A673 (cell line): ENCODE measurements around the gene COLGALT1. TPM values are rescaled to one million over a fixed set of nuclear protein-coding genes. Genes with fewer than 3 reads are reported as not detected.
"Not testable (repeated sequence)": the region's sequence is repeated elsewhere in the genome, so short reads cannot be mapped to it uniquely, and the experiment has no call there.

Source experiments
- BruUV-seq: library from RNA; stranded (reverse); fragments of 400-500 nt; replicated peaks from 2 replicates; lab custom pipeline; 2021; lab: Mats Ljungman, UMichigan
- CTCF ChIA-PET: fragments of 300-600 bp; sonication (Branson Sonifier 250); formaldehyde crosslinking; loops from one replicate; lab custom pipeline; 2022; ENCODE audit warnings: antibody characterized with exemption; lab: Charles Lee
- POLR2A ChIA-PET: fragments of 300-600 bp; sonication (Branson Sonifier 250); formaldehyde crosslinking; loops from one replicate; lab custom pipeline; 2022; ENCODE audit warnings: antibody characterized with exemption; ENCODE audit not compliant: low non-redundant PET; lab: Charles Lee
- DNase-seq: peaks from one replicate; pipeline ENCODE4 v3.0.0-alpha.2; 2015; ENCODE audit warnings: low spot score
- H3K27ac ChIP-seq: fragments of 200-600 bp; sonication (generic); 2 replicates; pipeline ENCODE4 v1.5.1; 2016; ENCODE audit warnings: mixed run types, low read depth, mild to moderate bottlenecking, mixed read lengths, antibody characterized with exemption, low read length; ENCODE audit not compliant: poor library complexity, severe bottlenecking
- H3K27me3 ChIP-seq: fragments of 200-600 bp; sonication (generic); replicated peaks from 2 replicates; pipeline ENCODE4 v1.6.1; 2017; ENCODE audit warnings: mixed run types, low read depth, mild to moderate bottlenecking, mixed read lengths, antibody characterized with exemption, low read length; ENCODE audit not compliant: insufficient read depth, poor library complexity
- H3K36me3 ChIP-seq: fragments of 200-600 bp; sonication (generic); 2 replicates; pipeline ENCODE4 v1.6.1; 2016; ENCODE audit warnings: mixed run types, mild to moderate bottlenecking, mixed read lengths, antibody characterized with exemption, low read length; ENCODE audit not compliant: insufficient read depth, poor library complexity, severe bottlenecking
- H3K4me1 ChIP-seq: fragments of 200-600 bp; sonication (generic); 2 replicates; pipeline ENCODE4 v1.6.1; 2017; ENCODE audit warnings: mixed run types, mild to moderate bottlenecking, mixed read lengths, antibody characterized with exemption, low read length; ENCODE audit not compliant: insufficient read depth, poor library complexity, severe bottlenecking
- H3K4me3 ChIP-seq: fragments of 200-600 bp; sonication (generic); 2 replicates; pipeline ENCODE4 v1.5.1; 2016; ENCODE audit warnings: low read depth, mixed run types, mild to moderate bottlenecking, mixed read lengths, low read length; ENCODE audit not compliant: poor library complexity, severe bottlenecking
- H3K9me3 ChIP-seq: fragments of 200-600 bp; sonication (generic); 2 replicates; pipeline ENCODE4 v1.6.1; 2016; ENCODE audit warnings: mixed run types, low read depth, mild to moderate bottlenecking, mixed read lengths, antibody characterized with exemption, low read length; ENCODE audit not compliant: poor library complexity, severe bottlenecking
- CTCF ChIP-seq: fragments of 300-800, 200-600 bp; sonication (generic); conservative IDR thresholded peaks from 2 replicates; pipeline ENCODE4 v1.5.1; 2017; ENCODE audit warnings: low read depth, mild to moderate bottlenecking, antibody characterized with exemption, low read length, moderate library complexity, mixed read lengths
- EZH2 ChIP-seq: fragments of 200-600 bp; sonication (generic); IDR thresholded peaks from 2 replicates; pipeline ENCODE4 v1.6.1; 2017; ENCODE audit warnings: borderline replicate concordance, low read depth, mild to moderate bottlenecking, mixed read lengths, antibody characterized with exemption, low read length; ENCODE audit not compliant: poor library complexity, severe bottlenecking
- intact Hi-C: fragments of 100-400 bp; cut with micrococcal nuclease; formaldehyde crosslinking; loops from one replicate; pipeline ENCODE4 v1.10.0; 2022; ENCODE audit not compliant: unreplicated experiment
- total RNA-seq: library from RNA; stranded (reverse); gene quantifications from 2 replicates; pipeline ENCODE4 v1.2.3, GENCODE V29; 2021

The COLGALT1 gene
- total RNA-seq, 1 experiment from 2014 or later = 91.3 TPM

GRCh38 chr19:17565611-17566010 is 10.2 kb downstream of the COLGALT1 start:
- H3K27ac ChIP-seq = no peak overlapping the region
- BruUV-seq = no TSS peak
- no peaks in the 10 kb centered on the region for H3K27me3 ChIP-seq
- no peaks in the 10 kb centered on the region for H3K4me1 ChIP-seq
- H3K4me3 ChIP-seq = no peak overlapping the region
- POLR2A ChIA-PET = no interaction called here
- no peak for TF ChIP-seq EZH2
- no peak for TF ChIP-seq CTCF
- peaks cover 63% of the 10 kb centered on the region for H3K36me3 ChIP-seq
- CTCF ChIA-PET = no interaction called here
- no peaks in the 10 kb centered on the region for H3K9me3 ChIP-seq
- no peak for DNase-seq
- intact Hi-C loops = no loop called here

GRCh38 chr19:17567940-17568339 is 12.5 kb downstream of the COLGALT1 start:
- no peaks in the 10 kb centered on the region for H3K27me3 ChIP-seq
- DNase-seq = no peak
- ChIA-PET POLR2A (no interaction called here), CTCF (no interaction called here)
- H3K36me3 ChIP-seq = peaks cover 74% of the 10 kb centered on the region
- no peak overlapping the region for H3K27ac ChIP-seq
- BruUV-seq = no TSS peak
- H3K4me1 ChIP-seq = no peaks in the 10 kb centered on the region
- no peaks in the 10 kb centered on the region for H3K9me3 ChIP-seq
- TF ChIP-seq CTCF = no peak
- no peak for TF ChIP-seq EZH2
- intact Hi-C loops = no loop called here
- H3K4me3 ChIP-seq = no peak overlapping the region

GRCh38 chr19:17570291-17570690 is 14.8 kb downstream of the COLGALT1 start:
- intact Hi-C loops, H3K4me3 ChIP-seq, H3K4me1 ChIP-seq, H3K9me3 ChIP-seq, POLR2A ChIA-PET, H3K27me3 ChIP-seq, BruUV-seq, DNase-seq, H3K27ac ChIP-seq: not testable (repeated sequence)
- CTCF ChIA-PET = interaction anchor here (0.6 kb wide), 1 partner anchor 300 kb away, joined by 6 read pairs; no protein-coding TSS in a partner anchor
- peaks cover 62% of the 10 kb centered on the region for H3K36me3 ChIP-seq

- Histone ChIP-seq H3K36me3 (peaks cover 59% of the 10 kb centered on the region), H3K27me3 (no peaks in the 10 kb centered on the region), H3K4me1 (no peaks in the 10 kb centered on the region), H3K4me3 (no peak overlapping the region), H3K9me3 (no peaks in the 10 kb centered on the region), H3K27ac (no peak overlapping the region)
- intact Hi-C loops = no loop called here
- no peak for DNase-seq
- no TSS peak for BruUV-seq
- TF ChIP-seq EZH2 (no peak), CTCF (no peak)
- ChIA-PET POLR2A (no interaction called here), CTCF (no interaction called here)
Measured at GRCh38 chr19:17570791-17571190, 15.3 kb downstream of the COLGALT1 start.
